K562 (cell line): Measurements from ENCODE around the gene FGF21. TPM values are rescaled to one million over a fixed set of nuclear protein-coding genes. Genes with fewer than 3 reads are reported as not detected.

ENCODE experiments used
- ELF2 ChIP-seq: fragments of 250-450 bp; sonication (Bioruptor Pico); IDR thresholded peaks from 2 replicates; pipeline ENCODE4 v1.5.0; 2021; ENCODE audit warnings: mild to moderate bottlenecking
- GABPB1 ChIP-seq: sonication (generic); formaldehyde crosslinking; IDR thresholded peaks from 2 replicates; pipeline ENCODE4 v1.8.0; 2022; ENCODE audit warnings: mild to moderate bottlenecking, missing genetic modification reagents
- KLF13 ChIP-seq: fragments of 450-650 bp; IDR thresholded peaks from 2 replicates; pipeline ENCODE4 v1.6.1; 2016; ENCODE audit warnings: missing genetic modification characterization, low read depth, mild to moderate bottlenecking, missing compliant biosample characterization, moderate library complexity, borderline replicate concordance
- NCOA6 ChIP-seq: fragments of 450-650 bp; IDR thresholded peaks from 2 replicates; pipeline ENCODE4 v1.6.1; 2017; ENCODE audit warnings: mild to moderate bottlenecking
- OTX1 ChIP-seq: fragments of 450-650 bp; formaldehyde crosslinking; IDR thresholded peaks from 2 replicates; pipeline ENCODE4 v1.4.0; 2022; ENCODE audit warnings: mild to moderate bottlenecking
- SLC30A9 ChIP-seq: fragments of 250-450 bp; sonication (Bioruptor Pico); IDR thresholded peaks from 2 replicates; pipeline ENCODE4 v1.8.0; 2022; ENCODE audit warnings: mild to moderate bottlenecking, moderate library complexity
- SMAD4 ChIP-seq: fragments of 250-450 bp; sonication (Bioruptor Pico); conservative IDR thresholded peaks from 2 replicates; pipeline ENCODE4 v1.8.0; 2021; ENCODE audit warnings: inconsistent platforms, mild to moderate bottlenecking, moderate library complexity
- SNRNP70 ChIP-seq: fragments of 200-400 bp; formaldehyde crosslinking; optimal IDR thresholded peaks from 2 replicates; pipeline ENCODE3; 2017; ENCODE audit warnings: low read depth, low read length
- STAT5B ChIP-seq: fragments of 250-450 bp; sonication (Bioruptor Pico); IDR thresholded peaks from 2 replicates; pipeline ENCODE4 v1.8.0; 2021; ENCODE audit warnings: mild to moderate bottlenecking, inconsistent platforms
- SUPT5H ChIP-seq: fragments of 450-650 bp; IDR thresholded peaks from 2 replicates; pipeline ENCODE4 v1.6.1; 2016
- TSC22D4 ChIP-seq: fragments of 450-650 bp; IDR thresholded peaks from 2 replicates; pipeline ENCODE4 v1.6.1; 2016; ENCODE audit warnings: missing genetic modification characterization, missing biosample characterization, control low read depth
- ZFP30 ChIP-seq: fragments of 250-450 bp; sonication (Bioruptor Pico); IDR thresholded peaks from 2 replicates; pipeline ENCODE4 v1.8.0; 2022; ENCODE audit warnings: moderate library complexity, mild to moderate bottlenecking, inconsistent platforms, borderline replicate concordance
- ZNF239 ChIP-seq: fragments of 250-450 bp; sonication (Bioruptor Pico); IDR thresholded peaks from 2 replicates; pipeline ENCODE4 v1.4.0; 2020; ENCODE audit warnings: mild to moderate bottlenecking
- ZNF561 ChIP-seq: fragments of 450-650 bp; formaldehyde crosslinking; conservative IDR thresholded peaks from 2 replicates; pipeline ENCODE4 v1.4.0; 2020; ENCODE audit warnings: mild to moderate bottlenecking, moderate library complexity
- polyA plus RNA-seq, 8 experiments: library from polyadenylated mRNA; depleted of rRNA in 4 of 8; stranded (reverse) in 5 of 8; unstranded in 3 of 8; fragments of >200 nt; fragmentation: Nextera tagmentation in 2 of 8; fragmentation: Illumina TruSeq in 1 of 8; extraction: Ambion mirVana in 2 of 8; extraction: Trizol in 1 of 8; gene quantifications; 2 replicates each; pipeline versions ENCODE4 v1.2.1 to v1.2.3, GENCODE V29; 2011 to 2014; ENCODE audit warnings: inconsistent platforms in 1 of 8, missing spikeins in 1 of 8
- total RNA-seq, 7 experiments: library from RNA; depleted of rRNA in 6 of 7; stranded (reverse); fragments of >200 nt in 6 of 7; fragmentation: Illumina TruSeq in 2 of 7; extraction: Trizol in 2 of 7; gene quantifications; 2 replicates each; pipeline versions ENCODE4 v1.2.1 to v1.2.3, GENCODE V29; 2011 to 2021; ENCODE audit warnings: low replicate concordance in 1 of 7
- TF ChIP-seq, protein P1 (sequence below): fragments of 450-650 bp; IDR thresholded peaks from 2 replicates; pipeline ENCODE4 v1.6.1; 2018; ENCODE audit not compliant: partially characterized antibody
- TF ChIP-seq, protein P2 (sequence below): fragments of 250-450 bp; sonication (Bioruptor Pico); IDR thresholded peaks from 2 replicates; pipeline ENCODE4 v1.9.0; 2021; ENCODE audit warnings: mild to moderate bottlenecking
- TF ChIP-seq, protein P3 (sequence below): fragments of 450-650 bp; IDR thresholded peaks from 2 replicates; pipeline ENCODE4 v1.6.1; 2016; ENCODE audit warnings: missing biosample characterization, missing genetic modification characterization
- TF ChIP-seq, protein P4 (sequence below): IDR thresholded peaks from 3 replicates; pipeline ENCODE4 v1.6.1; 2011; ENCODE audit warnings: borderline replicate concordance, mild to moderate bottlenecking, moderate library complexity; ENCODE audit not compliant: insufficient read length; ENCODE audit errors: extremely low read depth
- TF ChIP-seq, protein P5 (sequence below): fragments of 450-650 bp; formaldehyde crosslinking; IDR thresholded peaks from 2 replicates; pipeline ENCODE4 v1.4.0; 2020; ENCODE audit warnings: mild to moderate bottlenecking, moderate library complexity

Gene FGF21
- total and polyA plus RNA-seq, 9 of the 15 experiments (the other 6 are each of a cell fraction or from before 2014, with no cell fraction given): 0.04 to 0.77 (median 0.09) TPM; not detected in 6

DNA sequence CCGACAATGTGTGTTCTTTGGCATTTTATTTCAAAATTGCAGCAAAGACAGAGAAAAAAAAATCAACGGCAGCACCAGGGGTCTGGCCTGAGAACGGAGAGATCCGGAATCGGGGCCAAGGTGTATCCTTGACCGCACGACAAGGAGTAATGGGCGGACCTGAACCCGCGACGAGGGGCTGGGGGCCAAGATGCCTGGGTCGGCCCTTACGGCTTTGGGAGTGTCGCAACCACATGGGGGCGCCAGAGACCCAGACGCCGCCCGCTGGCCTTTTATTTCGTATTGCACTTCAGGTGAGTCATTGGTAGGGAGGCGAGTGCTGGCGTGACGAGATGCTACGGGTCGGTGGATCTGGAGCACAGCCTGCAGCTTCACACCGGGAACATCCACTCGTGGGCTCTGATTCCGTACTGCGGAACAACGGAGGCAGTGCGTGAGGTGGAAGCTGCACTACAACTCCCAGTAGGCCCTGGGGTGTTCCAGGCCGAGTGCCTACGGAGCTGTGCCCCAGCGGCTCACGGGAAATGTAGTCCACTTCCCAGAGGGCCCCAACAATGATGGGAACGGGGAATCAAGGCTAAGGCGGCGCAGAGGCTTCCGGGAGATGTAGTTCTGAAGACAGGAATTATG is 39.8 kb downstream of the FGF21 start (continued):
- TF ChIP-seq, protein P1, sequence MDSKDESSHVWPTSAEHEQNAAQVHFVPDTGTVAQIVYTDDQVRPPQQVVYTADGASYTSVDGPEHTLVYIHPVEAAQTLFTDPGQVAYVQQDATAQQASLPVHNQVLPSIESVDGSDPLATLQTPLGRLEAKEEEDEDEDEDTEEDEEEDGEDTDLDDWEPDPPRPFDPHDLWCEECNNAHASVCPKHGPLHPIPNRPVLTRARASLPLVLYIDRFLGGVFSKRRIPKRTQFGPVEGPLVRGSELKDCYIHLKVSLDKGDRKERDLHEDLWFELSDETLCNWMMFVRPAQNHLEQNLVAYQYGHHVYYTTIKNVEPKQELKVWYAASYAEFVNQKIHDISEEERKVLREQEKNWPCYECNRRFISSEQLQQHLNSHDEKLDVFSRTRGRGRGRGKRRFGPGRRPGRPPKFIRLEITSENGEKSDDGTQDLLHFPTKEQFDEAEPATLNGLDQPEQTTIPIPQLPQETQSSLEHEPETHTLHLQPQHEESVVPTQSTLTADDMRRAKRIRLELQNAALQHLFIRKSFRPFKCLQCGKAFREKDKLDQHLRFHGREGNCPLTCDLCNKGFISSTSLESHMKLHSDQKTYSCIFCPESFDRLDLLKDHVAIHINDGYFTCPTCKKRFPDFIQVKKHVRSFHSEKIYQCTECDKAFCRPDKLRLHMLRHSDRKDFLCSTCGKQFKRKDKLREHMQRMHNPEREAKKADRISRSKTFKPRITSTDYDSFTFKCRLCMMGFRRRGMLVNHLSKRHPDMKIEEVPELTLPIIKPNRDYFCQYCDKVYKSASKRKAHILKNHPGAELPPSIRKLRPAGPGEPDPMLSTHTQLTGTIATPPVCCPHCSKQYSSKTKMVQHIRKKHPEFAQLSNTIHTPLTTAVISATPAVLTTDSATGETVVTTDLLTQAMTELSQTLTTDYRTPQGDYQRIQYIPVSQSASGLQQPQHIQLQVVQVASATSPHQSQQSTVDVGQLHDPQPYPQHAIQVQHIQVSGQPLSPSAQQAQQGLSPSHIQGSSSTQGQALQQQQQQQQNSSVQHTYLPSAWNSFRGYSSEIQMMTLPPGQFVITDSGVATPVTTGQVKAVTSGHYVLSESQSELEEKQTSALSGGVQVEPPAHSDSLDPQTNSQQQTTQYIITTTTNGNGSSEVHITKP: no peak
- TF ChIP-seq ZNF239 (peak; percentile 44; the same call in 1 of the 2 replicates), ELF2 (CRISPR knock-in tag) (peak; percentile 95), SLC30A9 (CRISPR knock-in tag) (no peak), OTX1 (CRISPR knock-in tag) (peak; percentile 64; the same call in 1 of the 2 replicates), TSC22D4 (tag) (no peak), NCOA6 (no peak), GABPB1 (CRISPR knock-in tag) (peak; percentile 87), STAT5B (CRISPR knock-in tag) (no peak), SMAD4 (CRISPR knock-in tag) (peak; percentile 71), KLF13 (peak; percentile 63), SNRNP70 (no peak), ZFP30 (CRISPR knock-in tag) (no peak), SUPT5H (peak; percentile 65), ZNF561 (CRISPR knock-in tag) (no peak)
- TF ChIP-seq, protein P2, sequence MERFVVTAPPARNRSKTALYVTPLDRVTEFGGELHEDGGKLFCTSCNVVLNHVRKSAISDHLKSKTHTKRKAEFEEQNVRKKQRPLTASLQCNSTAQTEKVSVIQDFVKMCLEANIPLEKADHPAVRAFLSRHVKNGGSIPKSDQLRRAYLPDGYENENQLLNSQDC (CRISPR knock-in tag): no peak
- TF ChIP-seq, protein P3, sequence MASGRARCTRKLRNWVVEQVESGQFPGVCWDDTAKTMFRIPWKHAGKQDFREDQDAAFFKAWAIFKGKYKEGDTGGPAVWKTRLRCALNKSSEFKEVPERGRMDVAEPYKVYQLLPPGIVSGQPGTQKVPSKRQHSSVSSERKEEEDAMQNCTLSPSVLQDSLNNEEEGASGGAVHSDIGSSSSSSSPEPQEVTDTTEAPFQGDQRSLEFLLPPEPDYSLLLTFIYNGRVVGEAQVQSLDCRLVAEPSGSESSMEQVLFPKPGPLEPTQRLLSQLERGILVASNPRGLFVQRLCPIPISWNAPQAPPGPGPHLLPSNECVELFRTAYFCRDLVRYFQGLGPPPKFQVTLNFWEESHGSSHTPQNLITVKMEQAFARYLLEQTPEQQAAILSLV: no peak
- TF ChIP-seq, protein P4, sequence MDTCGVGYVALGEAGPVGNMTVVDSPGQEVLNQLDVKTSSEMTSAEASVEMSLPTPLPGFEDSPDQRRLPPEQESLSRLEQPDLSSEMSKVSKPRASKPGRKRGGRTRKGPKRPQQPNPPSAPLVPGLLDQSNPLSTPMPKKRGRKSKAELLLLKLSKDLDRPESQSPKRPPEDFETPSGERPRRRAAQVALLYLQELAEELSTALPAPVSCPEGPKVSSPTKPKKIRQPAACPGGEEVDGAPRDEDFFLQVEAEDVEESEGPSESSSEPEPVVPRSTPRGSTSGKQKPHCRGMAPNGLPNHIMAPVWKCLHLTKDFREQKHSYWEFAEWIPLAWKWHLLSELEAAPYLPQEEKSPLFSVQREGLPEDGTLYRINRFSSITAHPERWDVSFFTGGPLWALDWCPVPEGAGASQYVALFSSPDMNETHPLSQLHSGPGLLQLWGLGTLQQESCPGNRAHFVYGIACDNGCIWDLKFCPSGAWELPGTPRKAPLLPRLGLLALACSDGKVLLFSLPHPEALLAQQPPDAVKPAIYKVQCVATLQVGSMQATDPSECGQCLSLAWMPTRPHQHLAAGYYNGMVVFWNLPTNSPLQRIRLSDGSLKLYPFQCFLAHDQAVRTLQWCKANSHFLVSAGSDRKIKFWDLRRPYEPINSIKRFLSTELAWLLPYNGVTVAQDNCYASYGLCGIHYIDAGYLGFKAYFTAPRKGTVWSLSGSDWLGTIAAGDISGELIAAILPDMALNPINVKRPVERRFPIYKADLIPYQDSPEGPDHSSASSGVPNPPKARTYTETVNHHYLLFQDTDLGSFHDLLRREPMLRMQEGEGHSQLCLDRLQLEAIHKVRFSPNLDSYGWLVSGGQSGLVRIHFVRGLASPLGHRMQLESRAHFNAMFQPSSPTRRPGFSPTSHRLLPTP: no peak
- TF ChIP-seq, protein P5, sequence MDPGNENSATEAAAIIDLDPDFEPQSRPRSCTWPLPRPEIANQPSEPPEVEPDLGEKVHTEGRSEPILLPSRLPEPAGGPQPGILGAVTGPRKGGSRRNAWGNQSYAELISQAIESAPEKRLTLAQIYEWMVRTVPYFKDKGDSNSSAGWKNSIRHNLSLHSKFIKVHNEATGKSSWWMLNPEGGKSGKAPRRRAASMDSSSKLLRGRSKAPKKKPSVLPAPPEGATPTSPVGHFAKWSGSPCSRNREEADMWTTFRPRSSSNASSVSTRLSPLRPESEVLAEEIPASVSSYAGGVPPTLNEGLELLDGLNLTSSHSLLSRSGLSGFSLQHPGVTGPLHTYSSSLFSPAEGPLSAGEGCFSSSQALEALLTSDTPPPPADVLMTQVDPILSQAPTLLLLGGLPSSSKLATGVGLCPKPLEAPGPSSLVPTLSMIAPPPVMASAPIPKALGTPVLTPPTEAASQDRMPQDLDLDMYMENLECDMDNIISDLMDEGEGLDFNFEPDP: 0 out of 2 replicates have a peak, but pooled peaks have one; percentile 69
